Muscle of leg (tissue), 16 donors: ENCODE data around the gene NTPCR. TPM values are rescaled to one million over a fixed set of nuclear protein-coding genes. Genes with fewer than 3 reads are reported as not detected.
A peak's percentile ranks its signal among the peaks of the same experiment; 100 is the strongest.

Experiments
- DNase-seq: peaks from one replicate; pipeline ENCODE4 v3.0.0; 2013
- H3K27ac ChIP-seq: one replicate; pipeline ENCODE4 v1.5.1; 2013; ENCODE audit warnings: mild to moderate bottlenecking, low read length, control low read depth
- H3K27me3 ChIP-seq: one replicate; pipeline ENCODE4 v1.6.1; 2013; ENCODE audit warnings: low read length; ENCODE audit not compliant: control insufficient read depth, insufficient read depth
- H3K36me3 ChIP-seq: one replicate; pipeline ENCODE4 v1.6.1; 2013; ENCODE audit warnings: low read length; ENCODE audit not compliant: control insufficient read depth, insufficient read depth
- H3K4me1 ChIP-seq: one replicate; pipeline ENCODE4 v1.6.1; 2013; ENCODE audit warnings: low read length; ENCODE audit not compliant: control insufficient read depth, insufficient read depth
- H3K4me3 ChIP-seq: one replicate; pipeline ENCODE4 v1.5.1; 2013; ENCODE audit warnings: low read length, control low read depth
- H3K9me3 ChIP-seq: replicated peaks from 2 replicates; pipeline ENCODE4 v1.6.1; 2013; ENCODE audit warnings: low read depth, low read length; ENCODE audit not compliant: control insufficient read depth
- WGBS: methylation state at CpG from one replicate; pipeline ENCODE4 v1.1.5; 2013; ENCODE audit warnings: missing lambda C conversion rate; ENCODE audit not compliant: insufficient coverage; 5-methylcytosine and 5-hydroxymethylcytosine counted together
- long read RNA-seq, 11 donors: transcript quantifications; one replicate each; lab custom pipeline, GENCODE V29; 2026
- polyA plus RNA-seq, 8 donors: library from polyadenylated mRNA; unstranded; fragments of 120-200 nt; gene quantifications; one replicate each; pipeline versions ENCODE4 v1.2.1 to v1.2.3, GENCODE V29; 2013; ENCODE audit warnings: inconsistent platforms in 1 of 8, low replicate concordance in 1 of 8; ENCODE audit not compliant: insufficient read length in 8 of 8, insufficient read depth in 1 of 8
- total RNA-seq: library from RNA; stranded (reverse); fragments of 120-200 nt; gene quantifications from one replicate; pipeline ENCODE4 v1.2.4, GENCODE V29; 2013

The NTPCR gene, protein sequence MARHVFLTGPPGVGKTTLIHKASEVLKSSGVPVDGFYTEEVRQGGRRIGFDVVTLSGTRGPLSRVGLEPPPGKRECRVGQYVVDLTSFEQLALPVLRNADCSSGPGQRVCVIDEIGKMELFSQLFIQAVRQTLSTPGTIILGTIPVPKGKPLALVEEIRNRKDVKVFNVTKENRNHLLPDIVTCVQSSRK
- 32.8 TPM for total RNA-seq
- polyA plus RNA-seq: 10 to 100 TPM; 28.2 to 47.0 (median 38.1) TPM
- long read RNA-seq, donor 1, full-length matches to known transcripts: 7 of 7 reads
- long read RNA-seq, donor 1, partial matches to known transcripts: 0 of 7 reads
- long read RNA-seq, donor 1, other reads (novel, unspliced or antisense): 0 of 7 reads
- long read RNA-seq, donor 2, full-length matches to known transcripts: 2 of 2 reads
- long read RNA-seq, donor 2, partial matches to known transcripts: 0 of 2 reads
- long read RNA-seq, donor 2, other reads (novel, unspliced or antisense): 0 of 2 reads
- long read RNA-seq, donor 3, full-length matches to known transcripts: 24 of 24 reads
- long read RNA-seq, donor 3, partial matches to known transcripts: 0 of 24 reads
- long read RNA-seq, donor 3, other reads (novel, unspliced or antisense): 0 of 24 reads
- long read RNA-seq, donor 4, full-length matches to known transcripts: 6 of 6 reads
- long read RNA-seq, donor 4, partial matches to known transcripts: 0 of 6 reads
- long read RNA-seq, donor 4, other reads (novel, unspliced or antisense): 0 of 6 reads
- long read RNA-seq, donor 5, full-length matches to known transcripts: 32 of 38 reads
- long read RNA-seq, donor 5, partial matches to known transcripts: 0 of 38 reads
- long read RNA-seq, donor 5, other reads (novel, unspliced or antisense): 6 of 38 reads
- long read RNA-seq, donor 6, full-length matches to known transcripts: 19 of 19 reads
- long read RNA-seq, donor 6, partial matches to known transcripts: 0 of 19 reads
- long read RNA-seq, donor 6, other reads (novel, unspliced or antisense): 0 of 19 reads
- long read RNA-seq, donor 7, full-length matches to known transcripts: 19 of 19 reads
- long read RNA-seq, donor 7, partial matches to known transcripts: 0 of 19 reads
- long read RNA-seq, donor 7, other reads (novel, unspliced or antisense): 0 of 19 reads
- long read RNA-seq, donor 8, full-length matches to known transcripts: 9 of 9 reads
- long read RNA-seq, donor 8, partial matches to known transcripts: 0 of 9 reads
- long read RNA-seq, donor 8, other reads (novel, unspliced or antisense): 0 of 9 reads
- long read RNA-seq, donor 9, full-length matches to known transcripts: 20 of 20 reads
- long read RNA-seq, donor 9, partial matches to known transcripts: 0 of 20 reads
- long read RNA-seq, donor 9, other reads (novel, unspliced or antisense): 0 of 20 reads
- long read RNA-seq, donor 10, full-length matches to known transcripts: 19 of 19 reads
- long read RNA-seq, donor 10, partial matches to known transcripts: 0 of 19 reads
- long read RNA-seq, donor 10, other reads (novel, unspliced or antisense): 0 of 19 reads
- long read RNA-seq, donor 11, full-length matches to known transcripts: 18 of 18 reads
- long read RNA-seq, donor 11, partial matches to known transcripts: 0 of 18 reads
- long read RNA-seq, donor 11, other reads (novel, unspliced or antisense): 0 of 18 reads

DNA sequence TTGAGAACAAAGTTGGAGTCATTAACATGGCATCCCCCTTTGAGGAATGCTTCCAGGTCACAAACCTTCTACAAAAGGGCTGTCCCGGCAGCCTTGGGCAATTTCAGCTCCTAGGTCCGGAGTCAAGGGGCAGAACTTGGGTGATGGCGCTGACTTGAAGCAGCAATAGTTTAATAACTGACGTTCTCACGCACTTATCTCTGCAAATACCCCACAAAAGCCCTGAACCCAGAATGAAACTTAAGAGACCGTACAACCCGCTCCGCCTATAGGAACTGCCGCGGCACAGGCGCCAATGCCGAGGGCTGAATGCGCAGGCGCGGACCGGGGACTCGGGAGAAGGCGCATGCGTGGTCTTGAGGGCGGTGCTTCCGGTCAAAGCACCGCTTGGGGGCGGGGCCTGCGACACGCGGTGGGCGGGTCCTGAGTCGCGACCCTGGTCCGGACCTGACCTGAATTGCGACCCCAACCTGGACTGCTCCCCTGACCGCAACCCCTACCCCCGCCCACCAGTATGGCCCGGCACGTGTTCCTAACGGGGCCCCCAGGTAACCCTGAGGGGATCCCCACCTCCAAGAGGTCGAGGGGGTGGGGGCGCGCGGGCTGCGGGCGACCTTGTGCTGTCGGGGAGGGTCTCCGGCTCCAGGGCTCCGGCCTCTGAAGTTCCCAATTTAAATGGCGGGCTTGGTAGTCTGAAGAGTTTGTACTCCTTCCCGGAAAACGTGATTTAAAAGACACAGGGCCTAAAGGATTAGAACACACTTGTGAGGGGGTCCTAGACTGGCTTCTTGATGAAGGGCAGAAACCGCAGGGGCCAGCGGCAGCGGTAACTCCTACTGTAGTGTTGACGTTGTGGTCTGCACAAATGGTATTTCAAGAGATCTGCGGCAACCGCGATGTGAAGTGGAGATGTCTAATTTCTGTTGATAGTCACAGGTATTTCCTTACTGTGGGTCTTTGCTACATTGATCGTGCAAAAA is at the start of gene NTPCR:
Gene NTPCR, plus strand, starts transcription at position 415 of the 980 bp plus-strand sequence. Its CDS starts 100 bp downstream, at position 515.
- Histone ChIP-seq H3K9me3 (no peaks in the 10 kb centered on the region), H3K4me1 (peaks cover 10% of the 10 kb centered on the region), H3K27ac (peak within 1 kb of the TSS; percentile 88), H3K27me3 (no peaks in the 10 kb centered on the region), H3K36me3 (no peaks in the 10 kb centered on the region), H3K4me3 (peak within 1 kb of the TSS; percentile 91)
- under 1% methylated on average over 44 of the region's 56 CpGs for WGBS
- peak; percentile 96 for DNase-seq

DNA sequence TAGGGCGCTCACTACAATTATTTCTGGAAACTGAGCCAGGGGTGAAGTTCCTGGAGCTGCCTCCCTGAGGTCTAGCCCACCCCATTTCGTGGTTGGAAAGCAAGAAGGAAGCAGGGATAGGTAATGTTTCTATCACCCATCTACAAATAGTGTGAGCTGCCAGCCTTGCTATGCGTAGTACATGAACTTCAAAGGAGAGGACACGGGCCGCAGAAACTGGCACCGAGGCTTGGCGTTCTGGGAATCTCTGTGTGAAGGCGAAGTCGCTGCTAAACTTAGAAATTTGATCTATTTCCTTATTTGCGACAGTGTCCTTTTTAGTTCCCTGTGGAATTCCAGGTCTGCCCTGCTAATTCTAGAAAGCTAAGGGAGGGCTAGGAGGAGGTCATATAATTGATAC is 49.6 kb upstream of the NTPCR start:
- Histone ChIP-seq H3K9me3 (peaks cover 2% of the 10 kb centered on the region), H3K4me1 (peaks cover 7% of the 10 kb centered on the region), H3K27me3 (no peaks in the 10 kb centered on the region), H3K27ac (no peak overlapping the region), H3K4me3 (no peak overlapping the region), H3K36me3 (no peaks in the 10 kb centered on the region)
- no peak for DNase-seq
- 37% methylated on average over 8 of the region's 10 CpGs for WGBS

DNA sequence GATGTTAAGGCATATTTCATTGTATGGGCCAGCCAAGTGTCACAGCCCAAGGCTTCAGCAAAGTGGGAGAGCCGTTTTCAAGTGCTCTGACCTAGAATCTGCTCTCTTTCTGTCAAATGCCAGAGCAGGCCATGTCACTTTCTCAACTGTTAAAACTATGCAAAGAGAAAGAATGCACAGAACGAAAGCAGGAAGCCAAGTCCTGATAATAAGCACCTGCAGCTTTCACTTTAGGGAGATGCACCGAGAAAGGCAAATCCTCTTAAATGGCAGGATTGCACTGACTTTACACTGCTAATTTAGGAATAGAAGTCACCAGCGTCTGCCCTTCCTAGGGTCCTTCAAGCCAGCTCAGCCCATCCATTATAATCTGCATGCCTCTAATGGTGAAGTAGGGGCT is 49.2 kb upstream of the NTPCR start:
- H3K4me3 ChIP-seq: no peak overlapping the region
- WGBS: 11% methylated on average over 3 of the region's 4 CpGs

GRCh38 chr1:232902774-232903350 is 47.5 kb upstream of the NTPCR start:
- H3K36me3 ChIP-seq: no peaks in the 10 kb centered on the region
- no peaks in the 10 kb centered on the region for H3K27me3 ChIP-seq
- no peak for DNase-seq
- H3K4me3 ChIP-seq: no peak overlapping the region
- no peak overlapping the region for H3K27ac ChIP-seq
- 39% methylated on average over 3 of the region's 4 CpGs for WGBS
- H3K4me1 ChIP-seq: peaks cover 7% of the 10 kb centered on the region
- H3K9me3 ChIP-seq: peaks cover 2% of the 10 kb centered on the region

More for the DNA sequence above, 49.2 kb upstream of the NTPCR start:
- H3K36me3 ChIP-seq: no peaks in the 10 kb centered on the region
- H3K4me1 ChIP-seq: peaks cover 7% of the 10 kb centered on the region
- H3K27me3 ChIP-seq: no peaks in the 10 kb centered on the region
- H3K9me3 ChIP-seq: peaks cover 2% of the 10 kb centered on the region
- H3K27ac ChIP-seq: no peak overlapping the region
- no peak for DNase-seq

DNA sequence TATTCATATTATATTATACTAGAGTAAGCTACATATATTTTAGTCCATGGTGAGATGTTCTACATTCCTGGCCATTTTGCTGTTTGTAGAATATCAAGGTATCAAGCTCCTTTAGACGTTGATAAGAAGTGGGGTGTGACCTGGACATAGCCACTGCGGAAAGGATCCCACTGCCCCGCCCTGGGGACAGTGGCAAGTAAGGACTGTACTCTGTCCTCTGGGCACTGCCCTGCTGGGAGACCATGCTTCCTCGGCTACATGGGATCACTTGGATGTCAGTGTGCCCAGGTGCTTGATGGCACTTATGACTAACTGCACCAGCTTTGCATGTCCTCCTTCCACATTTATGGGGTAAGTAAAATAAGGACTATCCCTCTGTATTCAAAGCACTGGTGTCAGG is 46.3 kb upstream of the NTPCR start:
- Histone ChIP-seq H3K9me3 (peaks cover 2% of the 10 kb centered on the region), H3K4me3 (no peak overlapping the region), H3K27me3 (no peaks in the 10 kb centered on the region), H3K4me1 (peaks cover 7% of the 10 kb centered on the region), H3K36me3 (no peaks in the 10 kb centered on the region), H3K27ac (no peak overlapping the region)
- DNase-seq: no peak
- 90% methylated on average over 4 of the region's 4 CpGs for WGBS

DNA sequence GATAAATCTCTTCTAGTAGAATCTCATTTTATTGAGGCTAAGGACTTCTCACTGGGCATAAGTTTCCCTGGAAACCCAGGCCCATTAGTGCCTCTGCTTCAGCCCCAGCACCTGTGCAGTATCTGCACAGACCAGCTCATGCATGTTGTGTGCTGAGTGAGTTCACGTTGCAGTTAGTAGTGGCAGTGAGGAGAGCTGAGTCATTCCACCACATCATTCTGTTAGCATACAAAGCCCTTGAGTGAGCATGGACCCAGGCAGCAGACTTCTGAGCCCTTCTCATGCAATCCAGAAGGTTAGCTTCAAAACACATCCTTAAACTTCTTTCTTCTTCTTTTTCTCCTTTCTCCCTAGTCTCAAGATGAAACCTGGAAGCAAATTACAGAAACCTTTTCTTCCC is 45.8 kb upstream of the NTPCR start:
- no CpG with 5 or more reads among the region's 1 CpG for WGBS
- Histone ChIP-seq H3K9me3 (peaks cover 2% of the 10 kb centered on the region), H3K27me3 (no peaks in the 10 kb centered on the region), H3K4me1 (peaks cover 7% of the 10 kb centered on the region), H3K27ac (no peak overlapping the region), H3K4me3 (no peak overlapping the region), H3K36me3 (no peaks in the 10 kb centered on the region)
- no peak for DNase-seq

GRCh38 chr1:232905331-232906034 is 44.9 kb upstream of the NTPCR start:
- no peaks in the 10 kb centered on the region for H3K27me3 ChIP-seq
- WGBS: 20% methylated on average over 1 of the region's 4 CpGs
- H3K4me1 ChIP-seq: peaks cover 7% of the 10 kb centered on the region
- H3K27ac ChIP-seq: no peak overlapping the region
- H3K4me3 ChIP-seq: no peak overlapping the region
- no peak for DNase-seq
- peaks cover 2% of the 10 kb centered on the region for H3K9me3 ChIP-seq
- H3K36me3 ChIP-seq: no peaks in the 10 kb centered on the region

DNA sequence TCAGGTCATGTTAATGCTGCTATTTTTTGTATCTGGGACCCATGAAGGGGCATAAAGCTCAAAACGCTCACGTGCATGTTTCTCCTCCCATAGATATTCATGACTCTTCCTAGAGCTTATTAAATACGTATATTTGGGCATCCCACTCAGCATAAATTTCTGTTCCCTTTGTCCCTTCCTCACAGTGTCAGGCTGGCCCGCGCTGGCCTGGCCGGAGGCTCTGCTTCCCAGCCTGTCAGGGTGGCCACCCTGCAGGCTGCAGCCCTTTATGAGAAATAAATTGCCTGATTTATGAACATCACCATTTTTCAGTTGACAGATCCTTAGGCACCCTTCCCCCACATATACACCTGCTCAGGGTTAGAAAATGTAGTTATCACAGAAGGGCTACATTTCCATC is 44.0 kb upstream of the NTPCR start:
- H3K4me1 ChIP-seq: peaks cover 3% of the 10 kb centered on the region
- no peaks in the 10 kb centered on the region for H3K27me3 ChIP-seq
- DNase-seq: no peak
- no peaks in the 10 kb centered on the region for H3K36me3 ChIP-seq
- H3K9me3 ChIP-seq: peaks cover 2% of the 10 kb centered on the region
- H3K4me3 ChIP-seq: no peak overlapping the region
- no peak overlapping the region for H3K27ac ChIP-seq
- WGBS: 89% methylated on average over 6 of the region's 6 CpGs
